ENCODE data around the gene IL33. TPM values are rescaled to one million over a fixed set of nuclear protein-coding genes. Genes with fewer than 3 reads are reported as not detected.

The IL33 gene
- total RNA-seq, 1 donor = under 0.01 TPM

DNA sequence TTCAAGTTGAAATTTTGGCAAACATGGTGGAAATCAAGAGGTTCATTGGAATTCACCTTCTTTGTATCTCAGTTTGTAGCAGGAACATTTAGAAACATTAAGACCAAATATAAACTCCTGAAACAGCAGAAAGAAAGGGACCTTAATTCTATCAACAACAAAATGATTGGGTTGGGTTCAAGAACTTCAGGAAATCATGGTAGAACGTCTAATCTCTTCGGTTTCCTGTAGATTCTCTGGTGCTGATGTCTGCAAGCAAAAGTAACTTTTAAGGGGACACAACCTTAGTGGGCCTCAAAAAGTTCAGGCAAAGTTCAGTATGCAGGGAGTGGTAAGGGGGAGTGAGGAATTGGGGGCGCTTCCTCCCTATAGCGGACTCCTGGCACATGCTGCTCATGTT is 3.4 kb downstream of the IL33 start:
- no peak overlapping the region for H3K4me2 ChIP-seq (ENCODE audit: insufficient read depth, low read length)
- no peak overlapping the region for H3K4me3 ChIP-seq (ENCODE audit: insufficient read depth, low read length)
- no peaks in the 10 kb centered on the region for H4K20me1 ChIP-seq (ENCODE audit: insufficient read depth, low read length)
- H3K27ac ChIP-seq (ENCODE audit: low read depth, low read length) = no peak overlapping the region
- H3K79me2 ChIP-seq (ENCODE audit: insufficient read depth, low read length) = no peaks in the 10 kb centered on the region
- no peaks in the 10 kb centered on the region for H3K9me3 ChIP-seq (ENCODE audit: low read depth, low read length)
- no peak for DNase-seq (ENCODE audit: insufficient read length, low spot score, missing footprints)
- no peaks in the 10 kb centered on the region for H3K36me3 ChIP-seq (ENCODE audit: insufficient read depth, low read length)
- H2AFZ ChIP-seq (ENCODE audit: low read length) = no peak overlapping the region
- H3K4me1 ChIP-seq (ENCODE audit: insufficient read depth, low read length) = peaks cover 20% of the 10 kb centered on the region
- TF ChIP-seq, protein P1, sequence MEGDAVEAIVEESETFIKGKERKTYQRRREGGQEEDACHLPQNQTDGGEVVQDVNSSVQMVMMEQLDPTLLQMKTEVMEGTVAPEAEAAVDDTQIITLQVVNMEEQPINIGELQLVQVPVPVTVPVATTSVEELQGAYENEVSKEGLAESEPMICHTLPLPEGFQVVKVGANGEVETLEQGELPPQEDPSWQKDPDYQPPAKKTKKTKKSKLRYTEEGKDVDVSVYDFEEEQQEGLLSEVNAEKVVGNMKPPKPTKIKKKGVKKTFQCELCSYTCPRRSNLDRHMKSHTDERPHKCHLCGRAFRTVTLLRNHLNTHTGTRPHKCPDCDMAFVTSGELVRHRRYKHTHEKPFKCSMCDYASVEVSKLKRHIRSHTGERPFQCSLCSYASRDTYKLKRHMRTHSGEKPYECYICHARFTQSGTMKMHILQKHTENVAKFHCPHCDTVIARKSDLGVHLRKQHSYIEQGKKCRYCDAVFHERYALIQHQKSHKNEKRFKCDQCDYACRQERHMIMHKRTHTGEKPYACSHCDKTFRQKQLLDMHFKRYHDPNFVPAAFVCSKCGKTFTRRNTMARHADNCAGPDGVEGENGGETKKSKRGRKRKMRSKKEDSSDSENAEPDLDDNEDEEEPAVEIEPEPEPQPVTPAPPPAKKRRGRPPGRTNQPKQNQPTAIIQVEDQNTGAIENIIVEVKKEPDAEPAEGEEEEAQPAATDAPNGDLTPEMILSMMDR (IDR thresholded peaks at IDR 0.05; ENCODE audit: extremely low read depth, low read depth, low read length) = no peak
- peaks cover 6% of the 10 kb centered on the region for H3K27me3 ChIP-seq (ENCODE audit: insufficient read depth, low read length)

DNA sequence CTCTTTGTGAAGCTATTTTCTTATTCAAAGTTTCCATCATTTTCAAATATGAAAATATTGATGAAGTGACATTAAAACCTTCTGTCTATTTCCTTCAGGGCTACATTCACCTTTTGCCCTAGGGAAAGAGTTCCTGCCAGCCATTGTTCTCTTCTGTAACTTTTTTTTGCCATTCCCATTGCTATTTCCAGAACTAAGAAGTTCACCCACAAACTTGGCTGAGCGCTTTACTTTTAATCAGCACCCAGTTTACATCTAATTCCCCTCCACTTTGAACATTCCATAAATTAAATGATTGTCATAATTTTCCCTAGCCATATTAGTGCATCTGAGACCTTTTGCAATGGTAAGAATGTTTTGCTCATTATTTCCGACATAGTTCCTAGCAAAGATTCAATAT is 4.4 kb downstream of the IL33 start:
- Histone ChIP-seq H3K79me2 (ENCODE audit: insufficient read depth, low read length) (no peaks in the 10 kb centered on the region), H3K4me3 (ENCODE audit: insufficient read depth, low read length) (no peak overlapping the region), H3K9me3 (ENCODE audit: low read depth, low read length) (no peaks in the 10 kb centered on the region), H2AFZ (ENCODE audit: low read length) (no peak overlapping the region), H3K27ac (ENCODE audit: low read depth, low read length) (no peak overlapping the region), H3K27me3 (ENCODE audit: insufficient read depth, low read length) (peaks cover 6% of the 10 kb centered on the region), H3K36me3 (ENCODE audit: insufficient read depth, low read length) (no peaks in the 10 kb centered on the region), H3K4me2 (ENCODE audit: insufficient read depth, low read length) (no peak overlapping the region), H3K4me1 (ENCODE audit: insufficient read depth, low read length) (peaks cover 11% of the 10 kb centered on the region), H4K20me1 (ENCODE audit: insufficient read depth, low read length) (no peaks in the 10 kb centered on the region)
- no peak for DNase-seq (ENCODE audit: insufficient read length, low spot score, missing footprints)
- TF ChIP-seq, protein P1 (IDR thresholded peaks at IDR 0.05; ENCODE audit: extremely low read depth, low read depth, low read length) = no peak

DNA sequence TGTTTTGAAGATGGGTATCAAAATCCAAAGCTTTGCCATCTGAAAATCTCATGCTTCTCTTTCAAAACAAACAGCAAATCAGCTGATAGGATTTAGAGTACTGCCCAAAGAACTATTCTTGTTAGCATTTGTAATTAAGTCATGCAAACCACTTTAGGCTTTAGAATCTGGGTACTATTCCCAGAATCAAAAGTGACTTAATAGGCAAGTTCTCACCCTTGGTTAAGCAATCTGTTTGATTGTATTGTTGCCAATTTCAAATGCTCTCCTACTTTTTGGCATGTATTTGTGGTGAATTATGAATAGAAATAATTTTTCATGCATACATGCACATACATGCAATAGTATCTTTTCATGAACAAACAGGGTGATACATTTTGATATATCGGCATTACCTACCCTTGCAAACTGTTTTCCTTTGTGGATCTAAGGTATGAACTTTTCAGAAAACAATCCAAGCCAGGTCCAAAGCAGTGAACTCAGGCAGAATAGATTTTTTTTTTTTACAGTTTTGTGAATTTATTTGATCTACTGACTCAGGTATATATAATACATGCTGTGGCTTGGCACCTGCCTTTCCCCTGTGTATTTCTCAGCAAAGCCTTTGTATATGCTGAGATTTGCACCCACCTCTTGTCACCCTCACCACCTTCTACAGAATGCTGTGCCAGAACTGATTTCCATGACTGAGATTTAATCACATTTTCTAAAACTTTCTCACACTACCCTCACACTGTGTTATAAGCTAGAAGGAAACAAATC is 9.0 kb downstream of the IL33 start:
- Histone ChIP-seq H3K36me3 (ENCODE audit: insufficient read depth, low read length) (no peaks in the 10 kb centered on the region), H3K4me1 (ENCODE audit: insufficient read depth, low read length) (peaks cover 5% of the 10 kb centered on the region), H3K27me3 (ENCODE audit: insufficient read depth, low read length) (peaks cover 3% of the 10 kb centered on the region), H3K27ac (ENCODE audit: low read depth, low read length) (no peak overlapping the region), H3K9me3 (ENCODE audit: low read depth, low read length) (no peaks in the 10 kb centered on the region), H4K20me1 (ENCODE audit: insufficient read depth, low read length) (no peaks in the 10 kb centered on the region), H2AFZ (ENCODE audit: low read length) (no peak overlapping the region), H3K4me3 (ENCODE audit: insufficient read depth, low read length) (no peak overlapping the region), H3K4me2 (ENCODE audit: insufficient read depth, low read length) (no peak overlapping the region), H3K79me2 (ENCODE audit: insufficient read depth, low read length) (no peaks in the 10 kb centered on the region)
- TF ChIP-seq, protein P1 (IDR thresholded peaks at IDR 0.05; ENCODE audit: extremely low read depth, low read depth, low read length) = no peak
- no peak for DNase-seq (ENCODE audit: insufficient read length, low spot score, missing footprints)

DNA sequence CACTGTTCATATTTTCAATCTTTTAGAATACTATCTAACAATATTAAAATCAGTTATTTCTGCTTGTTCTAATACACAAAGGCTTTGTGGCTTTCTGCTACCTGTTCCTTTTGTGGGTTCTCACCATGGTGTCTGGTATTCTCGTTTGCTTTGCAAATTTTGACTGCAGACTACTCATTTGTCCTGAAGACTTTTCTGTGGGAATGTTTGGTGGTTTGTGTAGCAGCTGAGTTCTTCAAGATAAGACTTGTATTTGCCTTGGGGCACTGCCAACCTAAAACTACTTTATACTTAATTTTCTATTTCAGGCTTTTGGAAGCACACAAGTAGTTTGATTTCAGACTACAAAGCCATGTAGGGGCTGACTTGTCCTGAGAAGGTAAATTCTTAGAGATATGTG is 11.1 kb downstream of the IL33 start:
- Histone ChIP-seq H3K4me1 (ENCODE audit: insufficient read depth, low read length) (peaks cover 11% of the 10 kb centered on the region), H3K4me2 (ENCODE audit: insufficient read depth, low read length) (no peak overlapping the region), H3K36me3 (ENCODE audit: insufficient read depth, low read length) (no peaks in the 10 kb centered on the region), H2AFZ (ENCODE audit: low read length) (no peak overlapping the region), H3K27ac (ENCODE audit: low read depth, low read length) (no peak overlapping the region), H4K20me1 (ENCODE audit: insufficient read depth, low read length) (no peaks in the 10 kb centered on the region), H3K79me2 (ENCODE audit: insufficient read depth, low read length) (no peaks in the 10 kb centered on the region), H3K4me3 (ENCODE audit: insufficient read depth, low read length) (no peak overlapping the region), H3K27me3 (ENCODE audit: insufficient read depth, low read length) (peaks cover 3% of the 10 kb centered on the region), H3K9me3 (ENCODE audit: low read depth, low read length) (no peaks in the 10 kb centered on the region)
- DNase-seq (ENCODE audit: insufficient read length, low spot score, missing footprints) = no peak
- TF ChIP-seq, protein P1 (IDR thresholded peaks at IDR 0.05; ENCODE audit: extremely low read depth, low read depth, low read length) = no peak
